HEK293 (cell line): Measurements from ENCODE around the gene P2RY11.

Experiments used
- CTCF ChIA-PET: fragments of 350-600 bp; formaldehyde crosslinking; extraction: SDS; loops from one replicate; lab custom pipeline; 2021; ENCODE audit warnings: antibody characterized with exemption; lab: Yijun Ruan, JAX
- POLR2A ChIA-PET: fragments of 300-600 bp; formaldehyde crosslinking; extraction: SDS; loops from one replicate; lab custom pipeline; 2020; ENCODE audit warnings: antibody characterized with exemption, inconsistent platforms; lab: Yijun Ruan, JAX
- H3K27ac ChIP-seq: fragments of 200-500 bp; sonication (Bioruptor generic); 2 replicates; pipeline ENCODE4 v1.5.1; 2014; ENCODE audit warnings: low read depth, low read length, control low read depth, inconsistent platforms; ENCODE audit errors: extremely low read depth
- H3K36me3 ChIP-seq, 2 experiments: fragments of 200-500 bp in 1 of 2; sonication (Bioruptor generic) in 1 of 2; 1 replicate in 1 of 2; 2 replicates in 1 of 2; pipeline ENCODE4 v1.5.1; 2014 to 2017; ENCODE audit warnings: inconsistent platforms in 2 of 2, low read length in 2 of 2; ENCODE audit not compliant: control insufficient read depth in 2 of 2, insufficient read depth in 1 of 2
- H3K4me1 ChIP-seq: fragments of 200-500 bp; sonication (Bioruptor generic); 2 replicates; pipeline ENCODE4 v1.5.1; 2014; ENCODE audit warnings: mild to moderate bottlenecking, low read length, inconsistent platforms; ENCODE audit not compliant: control insufficient read depth, insufficient read depth
- H3K4me3 ChIP-seq: 2 replicates; pipeline ENCODE4 v1.5.1; 2011; ENCODE audit warnings: low read depth, mild to moderate bottlenecking, control low read depth, low read length, moderate library complexity
- H3K9me3 ChIP-seq: fragments of 200-500 bp; sonication (Bioruptor generic); 2 replicates; pipeline ENCODE4 v1.5.1; 2014; ENCODE audit warnings: low read depth, low read length, inconsistent platforms; ENCODE audit not compliant: control insufficient read depth, insufficient read depth
- KLF9 ChIP-seq: fragments of 450-650 bp; formaldehyde crosslinking; IDR thresholded peaks from 2 replicates; pipeline ENCODE4 v1.5.1; 2016; ENCODE audit warnings: missing biosample characterization, missing genetic modification characterization, low read depth
- REPIN1 ChIP-seq: fragments of 450-650 bp; formaldehyde crosslinking; IDR thresholded peaks from 2 replicates; pipeline ENCODE4 v1.5.1; 2017; ENCODE audit warnings: missing biosample characterization, missing genetic modification characterization, low read depth
- ZNF23 ChIP-seq: fragments of 450-650 bp; formaldehyde crosslinking; IDR thresholded peaks from 2 replicates; pipeline ENCODE4 v1.5.1; 2016; ENCODE audit warnings: missing biosample characterization, missing genetic modification characterization, borderline replicate concordance
- ZNF341 ChIP-seq: fragments of 450-650 bp; formaldehyde crosslinking; IDR thresholded peaks from 2 replicates; pipeline ENCODE4; 2016; ENCODE audit warnings: low read depth, missing biosample characterization, missing genetic modification characterization
- ZNF660 ChIP-seq: fragments of 450-650 bp; IDR thresholded peaks from 2 replicates; pipeline ENCODE4 v1.5.1; 2018; ENCODE audit warnings: missing biosample characterization, mild to moderate bottlenecking, missing genetic modification characterization
- ZNF701 ChIP-seq: fragments of 450-650 bp; formaldehyde crosslinking; IDR thresholded peaks from 2 replicates; pipeline ENCODE4 v1.5.1; 2016; ENCODE audit warnings: missing biosample characterization, missing genetic modification characterization
- TF ChIP-seq, protein P1 (sequence below): fragments of 450-650 bp; formaldehyde crosslinking; IDR thresholded peaks from 2 replicates; pipeline ENCODE4 v1.5.1; 2016; ENCODE audit warnings: missing biosample characterization, missing genetic modification characterization
- TF ChIP-seq, protein P2 (sequence below): fragments of 450-650 bp; formaldehyde crosslinking; IDR thresholded peaks from 2 replicates; pipeline ENCODE4 v1.5.1; 2016; ENCODE audit warnings: missing biosample characterization, missing genetic modification characterization, low read depth
- TF ChIP-seq, protein P3 (sequence below): fragments of 450-650 bp; formaldehyde crosslinking; IDR thresholded peaks from 2 replicates; pipeline ENCODE4 v1.5.1; 2016; ENCODE audit warnings: missing biosample characterization, missing genetic modification characterization, borderline replicate concordance
- TF ChIP-seq, protein P4 (sequence below): fragments of 450-650 bp; formaldehyde crosslinking; IDR thresholded peaks from 2 replicates; pipeline ENCODE4 v1.5.1; 2016; ENCODE audit warnings: missing biosample characterization, missing genetic modification characterization
- TF ChIP-seq, protein P5 (sequence below): fragments of 450-650 bp; formaldehyde crosslinking; IDR thresholded peaks from 2 replicates; pipeline ENCODE4 v1.5.0; 2017; ENCODE audit warnings: missing biosample characterization, missing genetic modification characterization, borderline replicate concordance
- TF ChIP-seq, protein P6 (sequence below): fragments of 450-650 bp; formaldehyde crosslinking; IDR thresholded peaks from 2 replicates; pipeline ENCODE4 v1.5.1; 2017; ENCODE audit warnings: missing biosample characterization, missing genetic modification characterization

The P2RY11 gene, protein sequence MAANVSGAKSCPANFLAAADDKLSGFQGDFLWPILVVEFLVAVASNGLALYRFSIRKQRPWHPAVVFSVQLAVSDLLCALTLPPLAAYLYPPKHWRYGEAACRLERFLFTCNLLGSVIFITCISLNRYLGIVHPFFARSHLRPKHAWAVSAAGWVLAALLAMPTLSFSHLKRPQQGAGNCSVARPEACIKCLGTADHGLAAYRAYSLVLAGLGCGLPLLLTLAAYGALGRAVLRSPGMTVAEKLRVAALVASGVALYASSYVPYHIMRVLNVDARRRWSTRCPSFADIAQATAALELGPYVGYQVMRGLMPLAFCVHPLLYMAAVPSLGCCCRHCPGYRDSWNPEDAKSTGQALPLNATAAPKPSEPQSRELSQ

DNA sequence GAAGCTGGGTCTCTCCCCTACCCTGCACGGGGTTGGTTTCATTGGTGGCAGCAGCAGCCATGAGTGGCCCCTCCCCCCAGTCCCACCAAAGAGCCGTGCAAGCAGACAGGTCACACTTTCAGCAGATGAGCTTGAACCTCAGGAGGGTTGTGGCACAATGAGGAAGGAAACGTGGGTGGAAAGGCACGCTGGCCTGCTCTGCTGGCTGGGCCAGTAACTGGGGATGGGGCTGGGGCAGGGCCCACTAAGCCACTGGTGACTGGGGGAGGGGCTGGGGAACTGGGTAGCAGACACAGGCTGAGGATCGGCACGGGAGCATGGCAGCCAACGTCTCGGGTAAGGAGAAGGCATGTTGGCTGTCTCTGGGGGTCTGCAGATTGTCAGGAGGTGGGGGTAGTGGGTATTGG lies at the start of gene P2RY11:
TSS of gene P2RY11 (plus strand) at position 289 of the 407 bp plus-strand sequence. CDS start at position 318, 29 bp downstream.
- CTCF ChIA-PET, result interaction anchor here (0.6 kb wide), 2 partner anchors 9 to 15 kb away, joined by 3 to 5 read pairs; no protein-coding TSS in a partner anchor

DNA sequence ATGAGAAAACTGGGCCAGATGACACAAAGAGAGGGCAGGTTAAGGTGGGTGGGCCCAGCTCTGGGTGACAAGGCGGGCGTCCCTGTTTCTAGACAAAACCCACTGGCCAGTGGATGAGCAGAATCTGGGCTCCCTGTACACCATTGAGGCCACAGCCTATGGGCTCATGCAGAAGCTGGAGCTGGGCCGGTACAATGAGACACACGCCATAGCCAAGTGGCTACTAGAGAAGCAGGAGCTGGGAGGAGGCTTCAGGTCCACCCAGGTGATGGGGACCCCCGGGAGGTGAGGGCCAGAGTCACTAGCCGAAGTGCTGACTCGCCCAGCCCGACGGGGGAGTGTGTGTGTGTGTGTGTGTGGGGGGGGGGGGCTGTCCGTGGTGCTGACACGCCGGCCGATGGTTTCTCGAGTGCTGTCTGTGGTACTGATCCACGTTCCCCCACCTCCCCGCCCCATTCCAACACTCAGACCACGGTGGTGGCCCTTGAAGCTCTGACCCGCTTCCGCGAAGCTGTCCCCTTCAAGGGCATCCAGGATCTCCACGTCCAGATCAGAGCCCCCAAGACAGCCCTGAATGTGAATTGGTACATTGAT lies 49.7 kb upstream of the P2RY11 start:
- Histone ChIP-seq H3K27ac (no peak overlapping the region), H3K4me3 (no peak overlapping the region), H3K36me3 (no peaks in the 10 kb centered on the region), H3K9me3 (no peaks in the 10 kb centered on the region), H3K4me1 (no peaks in the 10 kb centered on the region)
- TF ChIP-seq, protein P1, sequence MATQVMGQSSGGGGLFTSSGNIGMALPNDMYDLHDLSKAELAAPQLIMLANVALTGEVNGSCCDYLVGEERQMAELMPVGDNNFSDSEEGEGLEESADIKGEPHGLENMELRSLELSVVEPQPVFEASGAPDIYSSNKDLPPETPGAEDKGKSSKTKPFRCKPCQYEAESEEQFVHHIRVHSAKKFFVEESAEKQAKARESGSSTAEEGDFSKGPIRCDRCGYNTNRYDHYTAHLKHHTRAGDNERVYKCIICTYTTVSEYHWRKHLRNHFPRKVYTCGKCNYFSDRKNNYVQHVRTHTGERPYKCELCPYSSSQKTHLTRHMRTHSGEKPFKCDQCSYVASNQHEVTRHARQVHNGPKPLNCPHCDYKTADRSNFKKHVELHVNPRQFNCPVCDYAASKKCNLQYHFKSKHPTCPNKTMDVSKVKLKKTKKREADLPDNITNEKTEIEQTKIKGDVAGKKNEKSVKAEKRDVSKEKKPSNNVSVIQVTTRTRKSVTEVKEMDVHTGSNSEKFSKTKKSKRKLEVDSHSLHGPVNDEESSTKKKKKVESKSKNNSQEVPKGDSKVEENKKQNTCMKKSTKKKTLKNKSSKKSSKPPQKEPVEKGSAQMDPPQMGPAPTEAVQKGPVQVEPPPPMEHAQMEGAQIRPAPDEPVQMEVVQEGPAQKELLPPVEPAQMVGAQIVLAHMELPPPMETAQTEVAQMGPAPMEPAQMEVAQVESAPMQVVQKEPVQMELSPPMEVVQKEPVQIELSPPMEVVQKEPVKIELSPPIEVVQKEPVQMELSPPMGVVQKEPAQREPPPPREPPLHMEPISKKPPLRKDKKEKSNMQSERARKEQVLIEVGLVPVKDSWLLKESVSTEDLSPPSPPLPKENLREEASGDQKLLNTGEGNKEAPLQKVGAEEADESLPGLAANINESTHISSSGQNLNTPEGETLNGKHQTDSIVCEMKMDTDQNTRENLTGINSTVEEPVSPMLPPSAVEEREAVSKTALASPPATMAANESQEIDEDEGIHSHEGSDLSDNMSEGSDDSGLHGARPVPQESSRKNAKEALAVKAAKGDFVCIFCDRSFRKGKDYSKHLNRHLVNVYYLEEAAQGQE (tag by site-specific recombination), result peak; percentile 97
- TF ChIP-seq, protein P2, sequence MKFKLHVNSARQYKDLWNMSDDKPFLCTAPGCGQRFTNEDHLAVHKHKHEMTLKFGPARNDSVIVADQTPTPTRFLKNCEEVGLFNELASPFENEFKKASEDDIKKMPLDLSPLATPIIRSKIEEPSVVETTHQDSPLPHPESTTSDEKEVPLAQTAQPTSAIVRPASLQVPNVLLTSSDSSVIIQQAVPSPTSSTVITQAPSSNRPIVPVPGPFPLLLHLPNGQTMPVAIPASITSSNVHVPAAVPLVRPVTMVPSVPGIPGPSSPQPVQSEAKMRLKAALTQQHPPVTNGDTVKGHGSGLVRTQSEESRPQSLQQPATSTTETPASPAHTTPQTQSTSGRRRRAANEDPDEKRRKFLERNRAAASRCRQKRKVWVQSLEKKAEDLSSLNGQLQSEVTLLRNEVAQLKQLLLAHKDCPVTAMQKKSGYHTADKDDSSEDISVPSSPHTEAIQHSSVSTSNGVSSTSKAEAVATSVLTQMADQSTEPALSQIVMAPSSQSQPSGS (tag by site-specific recombination), result no peak
- ChIA-PET POLR2A (no interaction called here), CTCF (no interaction called here)

More for the DNA sequence above, at the start of gene P2RY11:
- Histone ChIP-seq H3K4me1 (no peaks in the 10 kb centered on the region), H3K4me3 (no peak within 1 kb of the TSS), H3K27ac (no peak within 1 kb of the TSS), H3K9me3 (no peaks in the 10 kb centered on the region), H3K36me3 (peaks cover 14 to 82% of the 10 kb centered on the region in 2 experiments; a peak in 2 of 3 replicates)
- POLR2A ChIA-PET, result interaction anchor here (0.9 to 3.7 kb wide), 2 partner anchors 15 to 205 kb away, joined by 3 to 14 read pairs; no protein-coding TSS in a partner anchor
- 0 out of 2 replicates have a peak, but pooled peaks have one; percentile 9 for TF ChIP-seq ZNF341
- TF ChIP-seq ZNF701 (tag by site-specific recombination), result no peak

DNA sequence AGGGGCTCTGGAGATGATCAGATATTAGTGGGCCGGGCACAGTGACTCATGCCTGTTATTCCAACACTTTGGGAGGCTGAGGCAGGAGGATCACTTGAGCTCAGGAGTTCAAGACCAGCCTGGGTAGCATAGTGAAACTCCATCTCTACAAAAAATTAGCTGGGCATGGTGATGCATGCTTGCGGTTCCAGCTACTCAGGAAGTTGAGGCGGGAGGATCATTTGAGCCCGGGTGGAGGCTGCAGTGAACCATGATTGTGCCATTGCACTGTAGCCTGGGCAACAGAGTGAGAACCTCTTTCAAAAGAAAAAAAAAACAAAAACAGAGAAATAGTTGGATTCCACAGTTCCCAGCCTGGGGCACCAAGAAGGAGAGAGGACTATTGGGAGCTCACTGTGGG lies 43.3 kb upstream of the P2RY11 start:
- POLR2A ChIA-PET, result no interaction called here
- Histone ChIP-seq H3K27ac (no peak overlapping the region), H3K36me3 (no peaks in the 10 kb centered on the region), H3K9me3 (no peaks in the 10 kb centered on the region), H3K4me1 (no peaks in the 10 kb centered on the region), H3K4me3 (no peak overlapping the region)
- CTCF ChIA-PET, result interaction anchor here (0.6 kb wide), 1 partner anchor 195 kb away, joined by 3 read pairs; no protein-coding TSS in a partner anchor
- TF ChIP-seq, protein P3, sequence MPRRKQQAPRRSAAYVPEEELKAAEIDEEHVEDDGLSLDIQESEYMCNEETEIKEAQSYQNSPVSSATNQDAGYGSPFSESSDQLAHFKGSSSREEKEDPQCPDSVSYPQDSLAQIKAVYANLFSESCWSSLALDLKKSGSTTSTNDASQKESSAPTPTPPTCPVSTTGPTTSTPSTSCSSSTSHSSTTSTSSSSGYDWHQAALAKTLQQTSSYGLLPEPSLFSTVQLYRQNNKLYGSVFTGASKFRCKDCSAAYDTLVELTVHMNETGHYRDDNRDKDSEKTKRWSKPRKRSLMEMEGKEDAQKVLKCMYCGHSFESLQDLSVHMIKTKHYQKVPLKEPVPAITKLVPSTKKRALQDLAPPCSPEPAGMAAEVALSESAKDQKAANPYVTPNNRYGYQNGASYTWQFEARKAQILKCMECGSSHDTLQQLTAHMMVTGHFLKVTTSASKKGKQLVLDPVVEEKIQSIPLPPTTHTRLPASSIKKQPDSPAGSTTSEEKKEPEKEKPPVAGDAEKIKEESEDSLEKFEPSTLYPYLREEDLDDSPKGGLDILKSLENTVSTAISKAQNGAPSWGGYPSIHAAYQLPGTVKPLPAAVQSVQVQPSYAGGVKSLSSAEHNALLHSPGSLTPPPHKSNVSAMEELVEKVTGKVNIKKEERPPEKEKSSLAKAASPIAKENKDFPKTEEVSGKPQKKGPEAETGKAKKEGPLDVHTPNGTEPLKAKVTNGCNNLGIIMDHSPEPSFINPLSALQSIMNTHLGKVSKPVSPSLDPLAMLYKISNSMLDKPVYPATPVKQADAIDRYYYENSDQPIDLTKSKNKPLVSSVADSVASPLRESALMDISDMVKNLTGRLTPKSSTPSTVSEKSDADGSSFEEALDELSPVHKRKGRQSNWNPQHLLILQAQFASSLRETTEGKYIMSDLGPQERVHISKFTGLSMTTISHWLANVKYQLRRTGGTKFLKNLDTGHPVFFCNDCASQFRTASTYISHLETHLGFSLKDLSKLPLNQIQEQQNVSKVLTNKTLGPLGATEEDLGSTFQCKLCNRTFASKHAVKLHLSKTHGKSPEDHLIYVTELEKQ (tag by site-specific recombination), result no peak
- TF ChIP-seq REPIN1 (tag by site-specific recombination), result no peak
- TF ChIP-seq ZNF660 (tag by site-specific recombination), result no peak
- TF ChIP-seq, protein P4, sequence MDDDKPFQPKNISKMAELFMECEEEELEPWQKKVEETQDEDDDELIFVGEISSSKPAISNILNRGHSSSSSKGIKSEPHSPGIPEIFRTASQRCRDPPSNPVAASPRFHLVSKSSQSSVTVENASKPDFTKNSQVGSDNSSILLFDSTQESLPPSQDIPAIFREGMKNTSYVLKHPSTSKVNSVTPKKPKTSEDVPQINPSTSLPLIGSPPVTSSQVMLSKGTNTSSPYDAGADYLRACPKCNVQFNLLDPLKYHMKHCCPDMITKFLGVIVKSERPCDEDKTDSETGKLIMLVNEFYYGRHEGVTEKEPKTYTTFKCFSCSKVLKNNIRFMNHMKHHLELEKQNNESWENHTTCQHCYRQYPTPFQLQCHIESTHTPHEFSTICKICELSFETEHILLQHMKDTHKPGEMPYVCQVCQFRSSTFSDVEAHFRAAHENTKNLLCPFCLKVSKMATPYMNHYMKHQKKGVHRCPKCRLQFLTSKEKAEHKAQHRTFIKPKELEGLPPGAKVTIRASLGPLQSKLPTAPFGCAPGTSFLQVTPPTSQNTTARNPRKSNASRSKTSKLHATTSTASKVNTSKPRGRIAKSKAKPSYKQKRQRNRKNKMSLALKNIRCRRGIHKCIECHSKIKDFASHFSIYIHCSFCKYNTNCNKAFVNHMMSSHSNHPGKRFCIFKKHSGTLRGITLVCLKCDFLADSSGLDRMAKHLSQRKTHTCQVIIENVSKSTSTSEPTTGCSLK (tag by site-specific recombination), result no peak
- TF ChIP-seq ZNF23 (tag by site-specific recombination), result no peak
- TF ChIP-seq, protein P5, sequence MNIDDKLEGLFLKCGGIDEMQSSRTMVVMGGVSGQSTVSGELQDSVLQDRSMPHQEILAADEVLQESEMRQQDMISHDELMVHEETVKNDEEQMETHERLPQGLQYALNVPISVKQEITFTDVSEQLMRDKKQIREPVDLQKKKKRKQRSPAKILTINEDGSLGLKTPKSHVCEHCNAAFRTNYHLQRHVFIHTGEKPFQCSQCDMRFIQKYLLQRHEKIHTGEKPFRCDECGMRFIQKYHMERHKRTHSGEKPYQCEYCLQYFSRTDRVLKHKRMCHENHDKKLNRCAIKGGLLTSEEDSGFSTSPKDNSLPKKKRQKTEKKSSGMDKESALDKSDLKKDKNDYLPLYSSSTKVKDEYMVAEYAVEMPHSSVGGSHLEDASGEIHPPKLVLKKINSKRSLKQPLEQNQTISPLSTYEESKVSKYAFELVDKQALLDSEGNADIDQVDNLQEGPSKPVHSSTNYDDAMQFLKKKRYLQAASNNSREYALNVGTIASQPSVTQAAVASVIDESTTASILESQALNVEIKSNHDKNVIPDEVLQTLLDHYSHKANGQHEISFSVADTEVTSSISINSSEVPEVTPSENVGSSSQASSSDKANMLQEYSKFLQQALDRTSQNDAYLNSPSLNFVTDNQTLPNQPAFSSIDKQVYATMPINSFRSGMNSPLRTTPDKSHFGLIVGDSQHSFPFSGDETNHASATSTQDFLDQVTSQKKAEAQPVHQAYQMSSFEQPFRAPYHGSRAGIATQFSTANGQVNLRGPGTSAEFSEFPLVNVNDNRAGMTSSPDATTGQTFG (tag by site-specific recombination), result no peak
- TF ChIP-seq, protein P6, sequence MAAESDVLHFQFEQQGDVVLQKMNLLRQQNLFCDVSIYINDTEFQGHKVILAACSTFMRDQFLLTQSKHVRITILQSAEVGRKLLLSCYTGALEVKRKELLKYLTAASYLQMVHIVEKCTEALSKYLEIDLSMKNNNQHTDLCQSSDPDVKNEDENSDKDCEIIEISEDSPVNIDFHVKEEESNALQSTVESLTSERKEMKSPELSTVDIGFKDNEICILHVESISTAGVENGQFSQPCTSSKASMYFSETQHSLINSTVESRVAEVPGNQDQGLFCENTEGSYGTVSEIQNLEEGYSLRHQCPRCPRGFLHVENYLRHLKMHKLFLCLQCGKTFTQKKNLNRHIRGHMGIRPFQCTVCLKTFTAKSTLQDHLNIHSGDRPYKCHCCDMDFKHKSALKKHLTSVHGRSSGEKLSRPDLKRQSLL (tag by site-specific recombination), result no peak
- no peak for TF ChIP-seq KLF9
